HG03108 (cell line): ENCODE results near the gene FOXP4.
A peak's percentile ranks its signal among the peaks of the same experiment; 100 is the strongest.

ENCODE experiments used
- ATAC-seq: cut with Tn5 transposase; IDR thresholded peaks from one replicate; pipeline ENCODE4 v1.9.1; 2021; ENCODE audit warnings: moderate library complexity; ENCODE audit not compliant: unreplicated experiment

FOXP4 gene

DNA sequence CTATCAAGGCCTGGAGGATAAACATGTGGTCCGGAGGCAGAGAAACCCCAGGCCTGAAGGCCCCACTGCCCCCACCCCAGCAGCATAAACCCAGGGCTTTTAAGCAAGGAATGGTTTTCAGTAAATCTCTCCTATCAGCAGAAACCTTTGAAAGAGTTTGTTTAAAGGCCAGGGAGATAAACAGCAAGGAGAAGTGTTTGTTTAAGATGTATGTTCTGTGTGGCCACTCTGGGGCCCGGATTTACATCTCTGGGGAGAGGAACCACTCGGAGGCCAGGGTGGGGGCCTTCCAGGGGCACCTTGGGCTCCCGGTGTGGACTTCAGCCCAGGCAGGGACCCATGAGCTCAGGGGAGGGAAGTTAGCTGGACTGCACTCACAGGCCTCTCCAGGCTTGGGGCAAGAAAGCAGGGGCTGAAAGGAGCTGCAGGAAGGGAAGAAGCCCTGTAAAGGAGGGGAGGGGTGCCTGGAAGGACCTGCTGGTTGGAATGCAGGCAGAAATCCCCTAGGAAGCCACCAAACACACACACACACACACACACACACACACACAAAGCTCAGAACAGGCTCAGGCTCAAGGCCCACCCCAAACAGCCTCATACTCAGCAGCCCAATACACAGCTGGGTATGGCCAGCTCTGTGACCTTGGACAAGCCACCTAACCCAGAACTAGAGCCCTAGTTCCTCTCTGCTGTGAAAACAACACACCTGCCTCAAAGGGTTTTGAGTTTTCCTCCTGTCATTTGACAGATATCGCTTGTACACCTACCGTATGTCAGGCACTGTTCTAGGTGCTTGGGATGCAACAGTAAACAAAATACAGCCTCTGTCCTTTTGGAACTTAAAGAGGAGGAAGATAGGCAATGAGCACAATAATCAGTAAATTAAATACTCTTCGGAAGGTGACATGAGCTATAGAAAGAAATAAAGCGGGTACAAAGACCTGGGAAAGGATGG is 26.2 kb upstream of the FOXP4 start:
- no peak for ATAC-seq

DNA sequence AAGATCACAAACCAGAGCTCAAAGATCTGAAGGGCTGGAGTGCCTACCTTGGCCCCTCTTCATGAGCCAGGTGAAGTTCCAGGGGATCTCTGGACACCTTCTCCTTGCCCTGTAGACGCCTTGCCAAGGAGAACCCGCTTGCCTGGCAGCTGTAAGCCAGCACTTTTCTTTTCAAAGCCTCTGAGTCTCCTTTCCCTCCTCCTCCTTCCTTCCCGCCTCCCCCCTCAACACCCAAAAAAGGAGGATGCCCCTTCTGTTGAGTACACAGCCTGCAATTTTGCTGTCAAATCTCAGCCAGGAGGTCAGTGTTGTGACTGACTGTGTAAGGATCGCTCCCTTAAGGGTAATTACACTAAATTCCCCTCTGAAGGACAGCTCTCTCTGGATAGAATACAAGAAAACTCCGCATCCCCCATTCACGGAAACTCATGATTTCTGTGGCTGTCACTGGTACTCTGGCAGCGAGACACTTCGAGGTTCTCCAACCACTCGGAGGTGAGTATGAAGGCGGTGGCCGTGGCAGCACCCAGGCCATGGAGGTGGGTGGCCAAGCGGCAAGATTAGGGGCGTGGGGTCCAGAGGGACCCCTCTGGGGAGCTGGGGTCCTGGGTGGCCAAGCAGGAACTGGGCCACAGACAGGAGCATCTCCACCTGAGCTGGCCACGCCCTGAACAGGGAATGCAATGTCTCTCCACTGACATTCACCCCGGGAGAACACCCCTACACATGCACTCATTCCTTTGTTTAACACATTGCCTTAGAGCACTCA is 23.2 kb upstream of the FOXP4 start:
- no peak for ATAC-seq

DNA sequence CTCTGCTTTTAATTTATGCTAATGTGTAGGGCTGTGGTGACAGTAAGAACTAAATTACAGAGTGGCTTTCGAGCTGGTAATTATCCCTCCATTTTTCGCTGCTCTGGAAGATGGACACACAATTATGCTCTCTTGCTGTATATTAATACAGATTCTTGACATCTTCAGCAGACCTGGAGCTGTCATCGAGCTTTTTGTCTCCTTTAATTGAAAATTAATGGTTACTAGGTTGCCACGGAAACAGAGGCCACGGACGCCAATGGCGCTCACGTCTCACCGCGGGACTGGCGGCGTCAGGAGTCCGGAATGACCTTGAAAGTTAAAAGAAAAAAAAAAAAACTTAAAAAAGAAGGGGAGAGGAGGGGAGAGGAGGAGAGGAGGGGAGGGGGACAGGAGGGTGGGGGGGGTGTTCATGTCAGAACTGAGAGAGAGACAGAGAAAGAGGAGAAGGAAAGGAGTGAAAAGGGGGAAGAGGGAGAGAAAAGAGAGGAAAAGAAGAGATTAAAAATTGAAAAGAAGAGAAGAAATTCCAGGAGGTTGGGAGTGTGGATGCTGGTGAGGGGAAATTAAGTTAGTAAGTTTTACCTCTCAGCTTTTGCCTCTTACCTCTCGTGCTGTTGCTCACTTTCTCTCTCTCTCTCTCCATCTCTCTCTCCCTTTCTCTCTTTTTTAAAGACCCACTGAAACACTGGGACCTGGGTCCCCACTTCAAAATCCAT is 22.1 kb upstream of the FOXP4 start:
- ATAC-seq, result no peak

DNA sequence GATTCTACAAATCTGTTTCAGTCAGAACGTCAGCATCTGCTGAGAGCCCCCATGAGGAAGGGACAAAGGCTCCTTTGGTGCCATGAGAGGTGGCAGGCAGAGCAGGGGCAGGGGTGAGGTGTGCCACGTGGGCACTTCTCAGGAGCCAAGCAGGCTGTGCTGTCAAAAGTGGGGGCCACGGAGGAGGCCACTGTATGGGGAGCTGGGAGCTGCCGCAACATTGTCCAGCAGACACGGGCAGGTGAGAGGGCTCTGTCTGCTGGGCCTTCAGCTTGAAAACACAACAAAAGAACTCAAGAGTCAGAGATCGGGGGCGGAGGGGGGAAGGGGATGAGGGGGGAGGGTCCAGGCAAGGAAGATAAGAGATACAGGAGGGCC is 21.6 kb upstream of the FOXP4 start:
- ATAC-seq, result no peak

DNA sequence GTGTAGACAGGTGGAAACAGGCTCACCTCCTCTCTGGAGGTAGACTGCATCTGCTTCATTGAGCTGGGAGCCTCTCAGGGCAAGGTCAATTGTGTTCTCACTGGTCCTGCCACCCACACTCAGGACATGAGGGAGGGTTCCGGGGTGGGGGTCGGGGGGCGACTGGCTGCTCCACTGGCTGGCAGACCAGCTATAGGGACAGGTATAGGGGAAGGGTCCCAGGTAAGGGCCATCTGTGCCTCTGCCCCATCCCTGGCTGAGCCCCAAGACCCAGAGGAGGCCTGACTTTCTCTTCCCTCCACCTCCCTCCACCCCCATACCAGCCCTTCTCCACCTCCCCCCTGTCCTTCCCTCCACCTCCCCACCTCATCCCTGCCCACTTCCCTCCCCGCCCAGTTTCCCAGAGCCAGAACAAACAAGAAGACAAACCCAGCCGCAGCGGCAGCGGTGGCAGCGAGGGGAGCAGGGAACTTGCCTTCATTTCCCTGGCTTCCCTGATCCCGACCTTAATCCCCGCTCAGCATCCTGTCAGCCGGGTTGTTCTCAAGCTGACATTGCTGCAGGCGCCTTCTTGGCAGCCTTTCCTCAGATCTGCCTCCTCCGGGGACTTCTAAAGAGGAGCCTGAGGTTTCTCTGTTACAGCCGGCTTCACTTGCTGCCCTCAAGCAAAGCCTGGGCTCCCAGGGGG is 18.3 kb upstream of the FOXP4 start:
- ATAC-seq, result no peak

DNA sequence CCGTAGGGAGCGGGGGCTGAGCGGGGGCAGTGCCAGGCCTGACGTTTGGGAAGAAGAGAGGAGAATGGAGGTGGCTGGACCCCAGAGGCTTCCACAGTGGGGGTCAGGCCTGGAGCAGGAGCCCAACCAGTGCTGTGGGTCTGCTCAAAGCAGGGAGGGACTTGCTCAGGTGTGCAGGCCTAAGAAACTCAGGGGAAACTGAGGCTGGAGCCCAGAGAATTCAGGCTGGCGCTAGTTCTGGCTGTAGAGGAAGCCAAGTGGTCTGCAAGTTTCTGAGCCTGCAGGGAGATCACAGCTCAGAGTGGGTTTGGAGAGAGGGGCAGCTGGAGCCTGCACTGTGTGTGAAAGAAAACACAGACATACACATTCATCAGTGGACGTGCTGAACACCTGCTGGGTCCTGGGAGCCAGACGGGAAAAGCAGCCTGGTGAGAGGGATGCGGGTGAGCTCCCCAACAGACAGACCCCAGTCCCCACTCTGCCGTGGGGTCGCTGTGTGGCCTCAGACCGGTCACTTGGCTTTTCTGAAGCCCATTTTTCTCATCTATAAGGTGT is 17.7 kb upstream of the FOXP4 start:
- no peak for ATAC-seq

DNA sequence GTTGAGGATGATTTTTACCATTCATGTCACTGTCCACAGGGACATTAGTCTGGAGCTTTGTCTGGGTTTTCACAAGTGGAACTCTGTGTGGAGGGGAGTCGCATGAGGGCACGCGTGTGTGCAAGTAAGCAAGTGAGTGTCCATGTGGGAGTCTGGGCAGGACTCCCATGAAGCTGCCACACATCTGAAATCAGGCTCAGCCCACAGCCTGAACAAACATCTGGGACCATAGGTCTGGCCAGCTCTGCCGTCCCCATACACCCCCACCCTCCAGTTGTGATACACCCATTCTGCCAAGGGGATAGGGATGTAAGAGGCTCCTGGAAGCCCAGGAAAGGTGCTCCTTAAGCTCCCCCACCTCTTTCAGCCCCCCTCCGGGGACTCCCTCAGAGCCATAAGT is 17.1 kb upstream of the FOXP4 start:
- ATAC-seq, result no peak

DNA sequence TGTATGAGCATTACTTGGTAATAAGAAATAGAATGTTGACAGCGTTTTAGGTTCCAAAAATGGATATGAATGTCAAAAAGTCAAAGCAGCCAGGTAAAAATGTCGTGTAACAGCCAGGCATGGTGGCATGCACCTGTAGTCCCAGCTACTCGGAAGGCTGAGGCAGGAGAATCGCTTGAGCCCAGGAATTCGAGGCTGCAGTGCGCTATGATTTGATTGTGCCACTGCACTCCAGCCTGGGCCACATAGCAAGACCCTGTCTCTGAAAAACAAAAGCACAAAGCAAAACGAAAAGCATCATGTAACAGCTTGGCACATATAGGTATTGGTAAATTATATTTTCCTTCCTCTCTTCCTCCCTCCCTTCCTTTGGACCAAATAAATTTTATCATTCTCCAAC is 16.2 kb upstream of the FOXP4 start:
- ATAC-seq, result no peak

DNA sequence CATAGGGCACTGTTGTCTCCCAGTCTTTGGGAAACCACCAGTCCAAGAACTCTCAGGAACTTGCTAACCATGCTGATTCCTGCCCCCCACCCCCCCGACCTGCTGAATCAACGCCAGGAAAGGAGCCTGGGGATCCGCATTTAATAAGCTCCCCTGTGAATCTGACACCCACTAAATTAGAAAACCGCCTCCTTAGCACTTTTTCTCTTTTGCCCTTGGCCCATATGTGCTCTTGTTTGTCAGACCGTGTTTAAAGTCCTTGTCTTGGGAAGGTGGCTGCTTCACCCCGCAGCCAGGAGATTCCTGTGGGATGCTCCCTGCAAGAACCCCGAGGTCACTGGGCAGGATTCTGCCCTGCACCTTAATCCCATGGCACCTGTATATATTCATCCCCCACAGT is 15.7 kb upstream of the FOXP4 start:
- no peak for ATAC-seq

DNA sequence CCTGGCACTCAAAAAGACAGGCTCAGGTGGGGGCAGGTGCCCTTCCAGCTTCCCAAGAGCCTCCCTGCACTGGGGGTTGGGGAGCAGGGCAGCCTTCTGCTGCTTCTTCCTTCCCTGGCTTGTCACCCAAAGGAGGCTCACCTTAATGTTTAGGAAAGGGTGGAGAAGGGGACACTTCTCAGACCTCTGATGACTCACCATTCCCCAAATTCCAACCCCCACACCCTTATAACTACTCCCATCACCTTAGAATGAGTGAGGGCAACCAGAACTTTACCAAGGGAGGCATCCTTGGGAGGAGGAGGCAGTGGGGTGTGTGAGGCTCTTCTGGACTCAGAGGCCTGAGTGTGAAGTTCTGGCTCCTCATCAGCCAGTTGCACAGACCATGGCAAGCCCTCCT is 15.2 kb upstream of the FOXP4 start:
- ATAC-seq, result no peak

DNA sequence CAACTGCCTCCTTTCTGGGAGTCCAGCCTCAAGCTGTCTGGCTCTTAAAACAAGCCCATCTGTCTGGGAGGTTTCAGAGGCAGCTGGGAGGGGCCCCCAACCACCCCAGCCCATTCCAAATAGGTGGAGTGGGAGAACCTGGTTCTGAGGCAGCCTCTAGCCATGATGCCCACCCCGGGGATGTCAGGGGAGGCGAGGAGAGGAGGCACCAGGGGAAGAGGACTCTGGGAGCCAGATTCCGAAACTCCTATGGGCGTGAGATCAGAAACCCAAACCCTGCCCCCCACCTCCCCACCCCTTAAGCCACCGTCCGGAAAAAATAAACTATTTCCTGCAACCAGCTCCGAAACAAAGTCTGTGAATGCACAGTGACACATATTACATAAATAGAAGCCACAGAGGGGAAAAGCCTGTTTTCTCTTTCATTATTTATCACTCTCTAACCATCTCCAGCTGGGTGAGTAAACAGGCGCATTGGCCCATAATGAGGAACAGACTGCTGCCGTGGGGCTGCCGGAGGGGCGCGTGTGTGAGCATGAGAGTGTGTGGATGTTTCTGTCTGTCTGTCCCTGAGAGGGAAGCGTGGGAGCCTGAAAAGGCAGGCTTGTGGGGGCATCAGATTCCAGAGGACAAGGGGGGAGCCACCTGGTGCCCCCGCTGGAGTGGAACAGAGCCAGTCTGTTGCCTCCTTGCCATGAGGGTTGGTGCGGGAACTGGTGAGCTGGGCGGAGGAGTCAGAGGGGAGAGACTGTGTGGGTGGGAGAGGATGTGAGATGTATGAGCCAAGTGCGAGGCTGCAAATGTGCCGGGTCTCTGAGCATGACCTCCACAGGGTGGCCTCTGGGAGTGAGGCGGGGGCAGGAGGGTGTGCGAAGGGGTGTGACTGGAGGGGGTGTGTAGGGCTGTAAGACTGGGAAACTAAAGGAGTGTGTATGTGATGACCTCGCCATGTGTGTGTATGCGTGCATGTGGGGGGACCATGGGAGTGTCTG is 14.3 kb upstream of the FOXP4 start:
- peak; percentile 78 for ATAC-seq

DNA sequence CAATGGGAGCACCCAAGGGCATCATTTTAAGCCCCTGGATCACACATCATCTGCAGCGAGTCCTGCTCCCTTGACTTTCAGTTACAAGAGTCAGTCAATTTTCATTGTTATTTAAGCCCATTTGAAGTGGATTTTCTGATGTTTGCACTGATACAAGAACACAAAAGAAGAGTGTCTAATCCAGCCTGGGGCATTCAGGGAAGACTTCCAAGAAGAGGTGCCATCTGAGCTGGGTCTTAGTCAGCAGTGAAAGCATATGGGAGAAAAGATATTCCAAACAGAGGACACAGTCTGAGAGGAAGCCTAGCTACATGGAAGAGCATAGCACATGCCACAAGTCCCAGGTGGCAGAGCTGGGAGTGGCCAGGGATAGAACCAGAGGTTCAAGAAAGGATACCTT is 10.4 kb upstream of the FOXP4 start:
- ATAC-seq, result no peak

DNA sequence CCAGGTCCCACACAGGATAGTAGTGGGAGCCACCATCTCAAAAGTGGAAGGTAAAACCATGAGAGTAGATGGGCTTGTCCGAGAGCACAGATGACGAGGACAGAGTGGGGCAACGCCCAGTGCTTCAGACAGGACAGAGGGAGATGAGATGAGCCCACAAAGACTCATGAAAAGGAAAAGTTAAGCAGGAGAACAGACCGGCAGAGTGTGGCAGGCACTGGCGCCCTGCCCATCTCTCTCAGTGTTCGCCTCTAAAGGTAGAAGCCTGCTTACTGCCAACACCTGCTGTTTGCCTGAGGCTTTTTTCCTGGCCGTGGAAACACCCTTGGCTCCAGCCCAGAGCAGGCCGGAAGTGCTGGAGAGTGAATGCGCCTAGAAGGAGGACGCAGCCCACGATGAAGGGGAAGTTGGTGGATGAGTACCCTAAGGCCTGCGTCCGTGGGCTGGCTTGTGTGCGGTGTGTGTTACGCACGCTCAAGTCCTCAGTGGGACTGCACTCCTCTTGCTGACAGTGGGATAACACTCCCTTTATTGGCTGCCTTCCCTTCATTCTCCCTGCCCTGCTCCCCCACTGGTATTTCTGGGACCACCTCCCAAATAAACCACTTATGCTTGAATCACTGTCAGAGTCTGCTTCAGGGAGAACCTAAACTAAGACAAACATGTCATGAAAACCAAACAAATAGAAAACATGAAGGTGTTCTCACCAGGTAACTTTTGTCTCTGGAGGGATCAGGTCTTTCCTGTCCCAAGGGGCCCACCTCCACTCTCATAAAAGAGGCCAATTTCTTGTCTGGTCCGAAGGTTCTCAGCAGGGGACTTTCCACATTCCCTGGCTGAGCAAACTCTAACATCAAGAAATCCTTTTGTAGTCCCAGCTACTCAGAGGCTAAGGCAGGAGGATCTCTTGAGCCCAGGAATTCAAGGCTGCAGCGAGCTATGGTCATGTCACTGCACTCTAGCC is 9.1 kb upstream of the FOXP4 start:
- ATAC-seq, result no peak

DNA sequence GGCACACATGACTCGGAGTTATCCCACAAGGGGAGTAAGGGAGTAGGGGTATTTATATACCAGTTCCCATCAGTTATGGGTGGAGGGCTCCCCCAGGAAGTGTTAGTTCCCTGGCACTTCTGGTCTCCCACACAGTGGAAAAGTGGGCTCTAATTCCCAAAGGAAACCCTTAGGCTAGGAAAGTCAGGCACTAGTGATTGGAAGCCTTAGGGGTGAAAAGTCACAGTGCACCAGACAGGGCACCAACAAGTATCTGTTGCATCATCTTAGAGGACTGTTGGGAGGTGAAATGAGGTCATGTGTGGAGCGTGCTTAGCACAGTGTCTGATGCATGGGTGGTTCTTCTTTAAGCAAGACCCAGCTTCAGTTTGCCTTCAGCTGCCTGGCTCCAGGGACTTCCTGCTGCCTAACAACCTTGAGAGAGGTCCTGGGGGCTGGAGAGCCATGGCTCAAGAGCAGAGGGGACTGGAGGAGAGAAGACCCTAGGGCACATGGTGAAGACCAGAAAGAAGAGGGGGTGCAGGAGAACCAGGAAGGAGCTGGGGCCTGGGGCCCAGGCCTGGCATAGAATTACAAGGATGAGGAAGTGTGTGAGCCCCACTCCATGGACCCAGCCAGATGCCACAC is 7.5 kb upstream of the FOXP4 start:
- no peak for ATAC-seq

DNA sequence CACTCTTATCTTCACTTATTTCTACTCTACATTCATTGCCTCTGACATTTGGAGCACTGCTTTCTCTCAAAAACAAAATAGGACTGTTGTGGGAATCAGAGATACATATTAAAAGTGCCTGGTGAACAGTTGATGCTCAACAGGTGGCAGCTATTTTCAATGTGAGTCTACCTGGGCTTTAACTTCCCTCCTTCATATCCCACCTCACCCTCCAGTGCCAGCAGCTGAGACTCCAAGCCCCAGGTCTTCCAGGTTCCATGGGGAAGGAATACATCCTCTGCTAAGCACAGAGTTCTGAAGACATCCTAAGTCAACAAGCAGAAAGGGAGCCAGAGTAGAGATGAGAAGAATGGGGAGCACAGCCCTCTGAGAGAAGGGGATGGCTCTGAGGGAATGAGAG is 7.0 kb upstream of the FOXP4 start:
- ATAC-seq, result no peak

DNA sequence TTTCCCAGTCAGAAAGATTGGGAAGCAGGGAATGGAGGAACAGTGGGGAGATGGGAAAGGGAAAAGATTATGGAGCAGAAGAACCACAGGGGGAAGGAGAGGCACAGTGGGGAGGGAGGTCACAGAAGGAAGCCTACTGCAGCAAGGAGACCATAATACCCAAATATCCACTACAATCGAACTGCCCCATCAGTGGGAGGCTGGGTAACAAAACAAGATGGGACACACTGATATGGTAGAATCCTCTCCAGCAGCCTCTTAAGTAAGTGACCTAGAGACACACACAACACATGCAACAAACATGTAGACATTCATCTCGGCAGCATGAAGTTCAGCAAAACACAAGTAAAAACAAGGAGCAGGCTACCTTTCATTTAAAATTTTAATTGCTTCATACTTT is 4.8 kb upstream of the FOXP4 start:
- ATAC-seq, result no peak

DNA sequence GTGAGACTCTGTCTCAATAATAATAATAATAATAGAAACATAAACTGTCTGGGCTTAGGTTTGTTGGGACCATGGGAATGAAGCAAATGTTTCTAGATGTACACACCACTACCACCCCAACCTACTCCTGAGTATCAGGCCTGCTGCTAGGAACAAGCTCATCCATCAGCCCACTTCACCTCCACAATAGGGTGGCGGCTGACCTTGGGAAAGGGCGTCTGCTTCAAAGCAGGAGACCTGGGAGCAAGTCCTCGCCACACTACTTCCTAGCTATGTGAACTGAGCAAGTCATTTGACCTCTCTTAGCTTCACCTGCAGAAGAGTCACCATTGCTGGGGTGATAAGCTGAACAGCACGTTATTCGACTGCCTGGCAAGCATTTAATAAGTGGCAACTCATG is 3.1 kb upstream of the FOXP4 start:
- no peak for ATAC-seq

DNA sequence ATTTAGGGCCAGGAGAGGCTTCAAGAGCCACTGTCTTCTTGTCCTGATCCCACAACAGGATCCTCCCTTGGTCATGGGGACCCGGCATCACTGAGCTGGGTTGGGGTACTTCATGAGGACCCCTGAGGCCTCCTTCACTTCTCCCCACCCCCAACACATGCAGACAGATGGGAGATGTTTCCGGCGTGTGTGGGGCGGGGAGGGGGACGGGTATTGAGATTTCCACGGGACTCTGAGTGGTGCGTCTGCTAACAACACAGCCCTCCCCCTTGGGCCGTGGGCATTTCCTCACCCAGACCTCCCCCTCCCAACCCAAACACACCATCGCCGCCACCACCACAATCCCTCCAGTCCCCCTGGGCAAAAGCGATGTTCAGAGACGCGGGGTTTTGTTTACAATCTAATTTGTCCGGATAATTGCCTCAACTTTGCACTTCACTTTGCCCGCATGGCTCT is 906 bp upstream of the FOXP4 start:
- no peak for ATAC-seq
